CD14-positive monocyte (primary cell): ENCODE results near the gene SLC22A1. TPM values are rescaled to one million over a fixed set of nuclear protein-coding genes. Genes with fewer than 3 reads are reported as not detected.

Source experiments
- DNase-seq, 3 donors: peaks; one replicate each; pipeline ENCODE4 v3.0.0-alpha.2; 2011 to 2022
- H2AFZ ChIP-seq: 2 replicates; pipeline ENCODE4 v1.6.0; 2012; ENCODE audit warnings: mild to moderate bottlenecking, low read depth, low read length, inconsistent platforms; ENCODE audit not compliant: insufficient read depth, poor library complexity, severe bottlenecking
- H3K27ac ChIP-seq, 2 donors: 1 replicate in 1 of 2; 2 replicates in 1 of 2; pipeline ENCODE4 v1.5.1; 2012 to 2013; ENCODE audit warnings: low read length in 2 of 2, control low read depth in 1 of 2, inconsistent platforms in 1 of 2, low read depth in 1 of 2, mild to moderate bottlenecking in 1 of 2
- H3K27me3 ChIP-seq, 2 donors: one replicate each; pipeline versions ENCODE4 v1.6.0 to v1.6.1; 2011 to 2013; ENCODE audit warnings: low read length in 2 of 2; ENCODE audit not compliant: control insufficient read depth in 2 of 2, insufficient read depth in 2 of 2
- H3K36me3 ChIP-seq, 2 donors: replicated peaks in 1 of 2; 1 replicate in 1 of 2; 2 replicates in 1 of 2; pipeline versions ENCODE4 v1.5.1 to v1.6.1; 2012 to 2013; ENCODE audit warnings: low read length in 2 of 2, control low read depth in 1 of 2, inconsistent platforms in 1 of 2, mild to moderate bottlenecking in 1 of 2; ENCODE audit not compliant: insufficient read depth in 2 of 2, control insufficient read depth in 1 of 2
- H3K4me1 ChIP-seq, 2 donors: 1 replicate in 1 of 2; 2 replicates in 1 of 2; pipeline versions ENCODE4 v1.5.1 to v1.6.1; 2012 to 2013; ENCODE audit warnings: low read length in 2 of 2, control low read depth in 1 of 2, inconsistent platforms in 1 of 2, mild to moderate bottlenecking in 1 of 2, moderate library complexity in 1 of 2; ENCODE audit not compliant: insufficient read depth in 2 of 2, control insufficient read depth in 1 of 2
- H3K4me2 ChIP-seq: replicated peaks from 2 replicates; pipeline ENCODE3; 2012; ENCODE audit warnings: low read length, moderate library complexity, mild to moderate bottlenecking; ENCODE audit not compliant: poor library complexity, severe bottlenecking; ENCODE audit errors: extremely low read depth
- H3K4me3 ChIP-seq, 3 experiments: fragments of 200-600 bp in 1 of 3; sonication (generic) in 1 of 3; replicated peaks in 1 of 3; 1 replicate in 2 of 3; 2 replicates in 1 of 3; pipeline ENCODE4 v1.5.1; 2011 to 2013; ENCODE audit warnings: low read length in 3 of 3, mild to moderate bottlenecking in 3 of 3, control low read depth in 2 of 3, low read depth in 2 of 3, inconsistent platforms in 1 of 3, moderate library complexity in 1 of 3
- H3K79me2 ChIP-seq: 2 replicates; pipeline ENCODE4 v1.6.0; 2012; ENCODE audit warnings: mild to moderate bottlenecking, control low read depth, inconsistent platforms, low read length, moderate library complexity; ENCODE audit not compliant: insufficient read depth
- H3K9ac ChIP-seq: 2 replicates; pipeline ENCODE4 v1.6.0; 2017; ENCODE audit warnings: low read length, mild to moderate bottlenecking; ENCODE audit not compliant: insufficient read depth, poor library complexity, severe bottlenecking
- H3K9me3 ChIP-seq, 2 donors: replicated peaks in 1 of 2; 1 replicate in 1 of 2; 2 replicates in 1 of 2; pipeline versions ENCODE4 v1.5.1 to v1.6.1; 2012 to 2013; ENCODE audit warnings: low read length in 2 of 2, control low read depth in 1 of 2; ENCODE audit not compliant: control insufficient read depth in 1 of 2, insufficient read depth in 1 of 2
- H4K20me1 ChIP-seq: 2 replicates; pipeline ENCODE4 v1.6.0; 2012; ENCODE audit warnings: mild to moderate bottlenecking, low read length, control low read depth, moderate library complexity; ENCODE audit not compliant: insufficient read depth
- H3K27ac Mint-ChIP-seq, 7 donors: one replicate each; pipeline ENCODE4 v1.8.0; 2020; ENCODE audit warnings: mild to moderate bottlenecking in 7 of 7, mixed read lengths in 7 of 7, moderate library complexity in 6 of 7, inconsistent platforms in 2 of 7
- H3K27me3 Mint-ChIP-seq, 3 donors: one replicate each; pipeline ENCODE4 v1.8.0; 2021 to 2022; ENCODE audit warnings: low read depth in 3 of 3, mild to moderate bottlenecking in 3 of 3, mixed read lengths in 3 of 3, moderate library complexity in 3 of 3, inconsistent platforms in 1 of 3
- H3K36me3 Mint-ChIP-seq, 2 donors: one replicate each; pipeline ENCODE4 v1.8.0; 2020; ENCODE audit warnings: mixed read lengths in 2 of 2, inconsistent platforms in 1 of 2, mild to moderate bottlenecking in 1 of 2
- H3K4me1 Mint-ChIP-seq: one replicate; pipeline ENCODE4 v1.8.0; 2020; ENCODE audit warnings: mild to moderate bottlenecking, mixed read lengths
- H3K4me3 Mint-ChIP-seq, 2 donors: one replicate each; pipeline ENCODE4 v1.8.0; 2020; ENCODE audit warnings: mild to moderate bottlenecking in 2 of 2, mixed read lengths in 2 of 2, moderate library complexity in 1 of 2
- H3K9me3 Mint-ChIP-seq, 7 donors: one replicate each; pipeline ENCODE4 v1.8.0; 2020 to 2022; ENCODE audit warnings: mixed read lengths in 7 of 7, mild to moderate bottlenecking in 6 of 7, moderate library complexity in 6 of 7, inconsistent platforms in 2 of 7
- CTCF ChIP-seq: fragments of 200-600 bp; IDR thresholded peaks from one replicate; pipeline ENCODE4 v1.8.0; 2022; ENCODE audit warnings: antibody characterized with exemption, mild to moderate bottlenecking
- WGBS: methylation state at CpG from one replicate; pipeline ENCODE4 v1.1.5; 2013; ENCODE audit warnings: missing lambda C conversion rate; ENCODE audit not compliant: insufficient coverage; 5-methylcytosine and 5-hydroxymethylcytosine counted together
- intact Hi-C, 2 donors: fragments of 100-400 bp; cut with micrococcal nuclease; formaldehyde crosslinking; loops; one replicate each; pipeline versions ENCODE4 v1.15.0 to v1.15.1; 2023
- polyA plus RNA-seq, 3 donors: library from polyadenylated mRNA; depleted of rRNA in 1 of 3; unstranded in 2 of 3; stranded (reverse) in 1 of 3; fragments of 300-500 nt in 2 of 3; fragments of >200 nt in 1 of 3; fragmentation: Illumina TruSeq in 2 of 3; gene quantifications; 1 replicate in 2 of 3; 2 replicates in 1 of 3; pipeline ENCODE4 v1.2.3, GENCODE V29; 2012 to 2021

SLC22A1 gene
- polyA plus RNA-seq, 3 donors: 0.36 to 0.48 TPM; not detected in 1

- Histone ChIP-seq H3K27ac (no peak overlapping the region), H3K9me3 (peaks cover 9 to 26% of the 10 kb centered on the region in 2 donors), H3K9ac (no peak overlapping the region), H3K4me1 (no peaks in the 10 kb centered on the region), H3K27me3 (no peaks in the 10 kb centered on the region), H3K36me3 (no peaks in the 10 kb centered on the region), H3K4me3 (no peak overlapping the region), H2AFZ (no peak overlapping the region), H3K79me2 (no peaks in the 10 kb centered on the region), H4K20me1 (no peaks in the 10 kb centered on the region), H3K4me2 (no peak overlapping the region)
- intact Hi-C loops: no loop called here
- no peak for TF ChIP-seq CTCF
- peaks cover 3 to 7% of the 10 kb centered on the region in 2 donors for H3K36me3 Mint-ChIP-seq
- no peak overlapping the region for H3K27ac Mint-ChIP-seq
- peaks cover 4 to 8% (median 5%) of the 10 kb centered on the region in 3 donors for H3K27me3 Mint-ChIP-seq
- H3K4me3 Mint-ChIP-seq: no peak overlapping the region
- peaks cover 7 to 24% (median 18%) of the 10 kb centered on the region in 7 donors for H3K9me3 Mint-ChIP-seq
- no peaks in the 10 kb centered on the region for H3K4me1 Mint-ChIP-seq
- WGBS: 100% methylated on average over 1 of the region's 3 CpGs
- DNase-seq: no peak
These were observed 6.2 kb upstream of the SLC22A1 start for GRCh38 chr6:160115421-160115820.

- H3K79me2 ChIP-seq: no peaks in the 10 kb centered on the region
- no peak overlapping the region for H3K27ac ChIP-seq
- peaks cover 9 to 26% of the 10 kb centered on the region in 2 donors for H3K9me3 ChIP-seq
- no peak for TF ChIP-seq CTCF
- H3K4me3 ChIP-seq: no peak overlapping the region
- H3K27me3 ChIP-seq: no peaks in the 10 kb centered on the region
- H3K4me3 Mint-ChIP-seq: no peak overlapping the region
- H3K27me3 Mint-ChIP-seq: peaks cover 4 to 6% (median 5%) of the 10 kb centered on the region in 3 donors
- H3K27ac Mint-ChIP-seq: no peak overlapping the region
- no peak for DNase-seq
- H3K9ac ChIP-seq: no peak overlapping the region
- H3K4me1 ChIP-seq: no peaks in the 10 kb centered on the region
- peaks cover 7 to 24% (median 18%) of the 10 kb centered on the region in 7 donors for H3K9me3 Mint-ChIP-seq
- H4K20me1 ChIP-seq: no peaks in the 10 kb centered on the region
- H2AFZ ChIP-seq: no peak overlapping the region
- no peaks in the 10 kb centered on the region for H3K4me1 Mint-ChIP-seq
- no peaks in the 10 kb centered on the region for H3K36me3 ChIP-seq
- intact Hi-C loops: no loop called here
- 100% methylated on average over 2 of the region's 2 CpGs for WGBS
- no peak overlapping the region for H3K4me2 ChIP-seq
- peaks cover 3% of the 10 kb centered on the region in 2 donors for H3K36me3 Mint-ChIP-seq
These were observed 5.2 kb upstream of the SLC22A1 start for GRCh38 chr6:160116411-160116810.
